Panc1 (cell line): ENCODE measurements around the gene FCN1. TPM values are rescaled to one million over a fixed set of nuclear protein-coding genes. Genes with fewer than 3 reads are reported as not detected.

Experiments
- ATAC-seq: fragments of 200-7000 bp; cut with Tn5 transposase; 2 replicates; pipeline ENCODE4 v1.9.1; 2020; ENCODE audit warnings: mild to moderate bottlenecking, moderate library complexity
- BruUV-seq: library from RNA; stranded (reverse); fragments of 400-500 nt; replicated peaks from 2 replicates; lab custom pipeline; 2021; lab: Mats Ljungman, UMichigan
- CTCF ChIA-PET: fragments of 300-600 bp; sonication (Branson Sonifier 250); formaldehyde crosslinking; loops from one replicate; lab custom pipeline; 2022; ENCODE audit warnings: antibody characterized with exemption; lab: Charles Lee
- POLR2A ChIA-PET: fragments of 300-600 bp; sonication (Branson Sonifier 250); formaldehyde crosslinking; loops from one replicate; lab custom pipeline; 2022; ENCODE audit warnings: antibody characterized with exemption; lab: Charles Lee
- DNase-seq: peaks from one replicate; pipeline ENCODE4 v3.0.0-alpha.2; 2010; ENCODE audit warnings: low read depth, low spot score
- H3K27ac ChIP-seq: 2 replicates; pipeline ENCODE4 v1.5.1; 2011; ENCODE audit warnings: mild to moderate bottlenecking, low read length, inconsistent platforms
- H3K27me3 ChIP-seq: fragments of 200-500 bp; sonication (Bioruptor generic); 2 replicates; pipeline ENCODE4 v1.6.0; 2014; ENCODE audit warnings: low read length, inconsistent platforms; ENCODE audit not compliant: control insufficient read depth, insufficient read depth
- H3K36me3 ChIP-seq: fragments of 200-500 bp; sonication (Bioruptor generic); 2 replicates; pipeline ENCODE4 v1.5.1; 2014; ENCODE audit warnings: inconsistent platforms, mild to moderate bottlenecking, low read length, moderate library complexity; ENCODE audit not compliant: control insufficient read depth, insufficient read depth
- H3K4me1 ChIP-seq: 2 replicates; pipeline ENCODE4 v1.5.1; 2011; ENCODE audit warnings: inconsistent platforms, mild to moderate bottlenecking, low read length, moderate library complexity; ENCODE audit not compliant: control insufficient read depth, insufficient read depth
- H3K4me3 ChIP-seq, 2 experiments: 2 replicates each; pipeline ENCODE4 v1.5.1; 2011 to 2012; ENCODE audit warnings: low read depth in 2 of 2, low read length in 2 of 2, mild to moderate bottlenecking in 2 of 2, inconsistent platforms in 1 of 2, moderate library complexity in 1 of 2
- H3K9me3 ChIP-seq: fragments of 200-500 bp; sonication (Bioruptor generic); 2 replicates; pipeline ENCODE4 v1.5.1; 2014; ENCODE audit warnings: low read depth, mild to moderate bottlenecking, inconsistent platforms, low read length, moderate library complexity; ENCODE audit not compliant: control insufficient read depth, insufficient read depth
- POLR2AphosphoS5 ChIP-seq: IDR thresholded peaks from 2 replicates; pipeline ENCODE4 v1.6.1; 2012; ENCODE audit warnings: mild to moderate bottlenecking, low read depth, low read length, moderate library complexity
- REST ChIP-seq, 2 experiments: IDR thresholded peaks; 2 replicates each; pipeline ENCODE4 v1.6.1; 2011 to 2012; ENCODE audit warnings: low read depth in 2 of 2, control low read depth in 1 of 2, low read length in 1 of 2, mild to moderate bottlenecking in 1 of 2, moderate library complexity in 1 of 2; ENCODE audit not compliant: insufficient read depth in 1 of 2
- SIN3A ChIP-seq: IDR thresholded peaks from 2 replicates; pipeline ENCODE4 v1.6.1; 2012; ENCODE audit warnings: low read depth, mild to moderate bottlenecking, low read length, moderate library complexity, borderline replicate concordance; ENCODE audit not compliant: insufficient read depth
- TCF7L2 ChIP-seq: IDR thresholded peaks from 2 replicates; pipeline ENCODE4 v1.6.1; 2011; ENCODE audit warnings: mild to moderate bottlenecking, low read depth, low read length, inconsistent platforms
- in situ Hi-C: cut with HindIII; loops from 2 replicates; pipeline ENCODE4 v1.10.0; 2016; ENCODE audit warnings: low sequenced_read_pairs, low pct_unique_long_range_greater_than_20kb
- intact Hi-C: fragments of 100-400 bp; cut with micrococcal nuclease; formaldehyde crosslinking; loops from one replicate; pipeline ENCODE4 v1.10.0; 2022; ENCODE audit not compliant: unreplicated experiment
- total RNA-seq: library from RNA; stranded (reverse); gene quantifications from one replicate; pipeline ENCODE4 v1.2.1, GENCODE V29; 2021; ENCODE audit not compliant: unreplicated experiment
- TF ChIP-seq, protein P1 (sequence below): fragments of 450-650 bp; IDR thresholded peaks from 2 replicates; pipeline ENCODE4 v1.5.1; 2017; ENCODE audit warnings: mild to moderate bottlenecking

The FCN1 gene
- total RNA-seq, 1 experiment from 2014 or later: not detected

DNA sequence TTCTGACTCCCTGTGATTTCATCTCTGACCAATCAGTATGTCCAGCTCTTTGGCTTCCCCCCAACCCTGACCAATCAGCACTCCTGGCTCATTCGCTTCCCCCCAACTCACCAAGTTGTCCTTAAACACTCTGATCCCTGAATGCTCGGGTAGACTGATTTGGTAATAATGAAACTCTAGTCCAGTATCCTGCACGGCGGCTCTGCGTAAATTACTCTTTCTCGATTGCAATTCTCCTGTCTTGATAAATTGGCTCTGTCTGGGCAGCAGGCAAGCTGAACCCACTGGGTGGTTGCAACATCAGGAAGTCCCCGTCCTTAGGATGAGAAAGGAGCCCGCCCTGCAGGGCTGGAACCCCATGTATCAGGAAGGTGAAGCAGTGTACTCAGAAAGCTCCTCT, 26.7 kb downstream of the FCN1 start:
- CTCF ChIA-PET: no interaction called here
- H3K4me1 ChIP-seq: no peaks in the 10 kb centered on the region
- H3K36me3 ChIP-seq: no peaks in the 10 kb centered on the region
- POLR2A ChIA-PET: interaction anchor here (0.6 kb wide), 1 partner anchor 177 kb away, joined by 6 read pairs; no protein-coding TSS in a partner anchor
- ATAC-seq (no peak), DNase-seq (no peak)
- in situ Hi-C loops: no loop called here
- no TSS peak for BruUV-seq
- no peaks in the 10 kb centered on the region; the same call in 1 of the 2 replicates for H3K27me3 ChIP-seq
- intact Hi-C loops: no loop called here
- H3K4me3 ChIP-seq: no peak overlapping the region
- H3K27ac ChIP-seq: no peak overlapping the region
- no peaks in the 10 kb centered on the region for H3K9me3 ChIP-seq
- TF ChIP-seq TCF7L2 (no peak), REST (IDR thresholded peaks at IDR 0.05; ENCODE audit: insufficient read depth in 1 of 2, low read depth in 2 of 2, low read length in 1 of 2) (no peak), SIN3A (no peak), POLR2AphosphoS5 (no peak)
- TF ChIP-seq, protein P1, sequence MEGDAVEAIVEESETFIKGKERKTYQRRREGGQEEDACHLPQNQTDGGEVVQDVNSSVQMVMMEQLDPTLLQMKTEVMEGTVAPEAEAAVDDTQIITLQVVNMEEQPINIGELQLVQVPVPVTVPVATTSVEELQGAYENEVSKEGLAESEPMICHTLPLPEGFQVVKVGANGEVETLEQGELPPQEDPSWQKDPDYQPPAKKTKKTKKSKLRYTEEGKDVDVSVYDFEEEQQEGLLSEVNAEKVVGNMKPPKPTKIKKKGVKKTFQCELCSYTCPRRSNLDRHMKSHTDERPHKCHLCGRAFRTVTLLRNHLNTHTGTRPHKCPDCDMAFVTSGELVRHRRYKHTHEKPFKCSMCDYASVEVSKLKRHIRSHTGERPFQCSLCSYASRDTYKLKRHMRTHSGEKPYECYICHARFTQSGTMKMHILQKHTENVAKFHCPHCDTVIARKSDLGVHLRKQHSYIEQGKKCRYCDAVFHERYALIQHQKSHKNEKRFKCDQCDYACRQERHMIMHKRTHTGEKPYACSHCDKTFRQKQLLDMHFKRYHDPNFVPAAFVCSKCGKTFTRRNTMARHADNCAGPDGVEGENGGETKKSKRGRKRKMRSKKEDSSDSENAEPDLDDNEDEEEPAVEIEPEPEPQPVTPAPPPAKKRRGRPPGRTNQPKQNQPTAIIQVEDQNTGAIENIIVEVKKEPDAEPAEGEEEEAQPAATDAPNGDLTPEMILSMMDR: no peak

DNA sequence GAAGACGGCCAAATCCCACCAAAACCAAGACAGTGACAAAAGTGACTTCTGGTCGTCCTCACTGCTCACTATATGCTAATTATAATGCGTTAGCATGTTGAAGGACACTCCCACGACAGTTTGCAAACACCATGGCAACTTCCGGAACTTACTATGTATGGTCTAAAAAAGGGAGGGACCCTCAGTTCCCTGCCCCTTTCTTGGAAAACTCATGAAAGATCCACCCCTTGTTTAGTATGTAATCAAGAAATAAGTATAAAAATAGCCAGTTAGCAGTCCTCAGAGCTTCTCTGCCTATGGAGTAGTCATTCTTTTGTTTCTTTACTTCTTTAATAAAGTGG, 27.6 kb downstream of the FCN1 start:
- CTCF ChIA-PET: no interaction called here
- POLR2A ChIA-PET: no interaction called here

More for the DNA sequence above, 27.6 kb downstream of the FCN1 start:
- H3K4me3 ChIP-seq: no peak overlapping the region
- BruUV-seq: no TSS peak
- no peak overlapping the region for H3K27ac ChIP-seq
- no peaks in the 10 kb centered on the region; the same call in 1 of the 2 replicates for H3K27me3 ChIP-seq
- no peaks in the 10 kb centered on the region for H3K9me3 ChIP-seq
- intact Hi-C loops: no loop called here
- in situ Hi-C loops: no loop called here
- TF ChIP-seq TCF7L2 (no peak), REST (IDR thresholded peaks at IDR 0.05; ENCODE audit: insufficient read depth in 1 of 2, low read depth in 2 of 2, low read length in 1 of 2) (no peak), SIN3A (no peak), POLR2AphosphoS5 (no peak)
- TF ChIP-seq, protein P1: no peak
- ATAC-seq: no peak
- H3K4me1 ChIP-seq: no peaks in the 10 kb centered on the region
- H3K36me3 ChIP-seq: no peaks in the 10 kb centered on the region
- no peak for DNase-seq
